A549 (cell line): ENCODE results near the gene GTPBP6.

Experiments
- CEBPB ChIP-seq, 2 experiments: fragments of >200 bp in 1 of 2; sonication (Bioruptor Twin) in 1 of 2; formaldehyde crosslinking in 1 of 2; IDR thresholded peaks; 2 replicates each; pipeline ENCODE4 v1.6.1; 2012 to 2016
- CHD2 ChIP-seq: fragments of 150-350 bp; IDR thresholded peaks from 2 replicates; pipeline ENCODE4 v1.6.1; 2014; ENCODE audit warnings: low read length; ENCODE audit not compliant: partially characterized antibody
- EP300 ChIP-seq, 2 experiments: fragments of >200 bp; sonication (Bioruptor Twin); formaldehyde crosslinking; IDR thresholded peaks; 2 replicates in 1 of 2; 3 replicates in 1 of 2; pipeline ENCODE4 v1.6.1; 2016 to 2017
- FOSB ChIP-seq: fragments of 250-450 bp; sonication (Bioruptor Pico); IDR thresholded peaks from 2 replicates; pipeline ENCODE4 v1.5.0; 2020; ENCODE audit warnings: mild to moderate bottlenecking, moderate library complexity
- NFE2L2 ChIP-seq: fragments of 150-350 bp; conservative IDR thresholded peaks from 2 replicates; pipeline ENCODE4 v1.6.1; 2014; ENCODE audit warnings: low read length
- PHF8 ChIP-seq: fragments of 200-600 bp; sonication (generic); IDR thresholded peaks from 2 replicates; pipeline ENCODE4 v1.6.1; 2016; ENCODE audit warnings: low read depth, mild to moderate bottlenecking, antibody characterized with exemption, moderate library complexity, borderline replicate concordance
- POLR2A ChIP-seq: IDR thresholded peaks from 2 replicates; pipeline ENCODE4 v1.6.1; 2012; ENCODE audit warnings: mild to moderate bottlenecking, low read length
- RAD21 ChIP-seq, 2 experiments: fragments of >200 bp in 1 of 2; sonication (Bioruptor Twin) in 1 of 2; formaldehyde crosslinking in 1 of 2; IDR thresholded peaks in 1 of 2; conservative IDR thresholded peaks in 1 of 2; 2 replicates in 1 of 2; 3 replicates in 1 of 2; pipeline ENCODE4 v1.6.1; 2012 to 2018; ENCODE audit warnings: inconsistent platforms in 1 of 2
- ZFP36 ChIP-seq: fragments of 450-650 bp; IDR thresholded peaks from 2 replicates; pipeline ENCODE4 v1.6.1; 2014; ENCODE audit warnings: borderline replicate concordance; ENCODE audit not compliant: partially characterized antibody
- ZNF302 ChIP-seq: fragments of 250-450 bp; sonication (Bioruptor Pico); IDR thresholded peaks from 2 replicates; pipeline ENCODE4 v1.9.0; 2021; ENCODE audit warnings: inconsistent platforms, mild to moderate bottlenecking, moderate library complexity
- TF ChIP-seq, protein P1 (sequence below): fragments of >200 bp; sonication (Bioruptor Twin); formaldehyde crosslinking; IDR thresholded peaks from 3 replicates; pipeline ENCODE4 v1.5.1; 2016

DNA sequence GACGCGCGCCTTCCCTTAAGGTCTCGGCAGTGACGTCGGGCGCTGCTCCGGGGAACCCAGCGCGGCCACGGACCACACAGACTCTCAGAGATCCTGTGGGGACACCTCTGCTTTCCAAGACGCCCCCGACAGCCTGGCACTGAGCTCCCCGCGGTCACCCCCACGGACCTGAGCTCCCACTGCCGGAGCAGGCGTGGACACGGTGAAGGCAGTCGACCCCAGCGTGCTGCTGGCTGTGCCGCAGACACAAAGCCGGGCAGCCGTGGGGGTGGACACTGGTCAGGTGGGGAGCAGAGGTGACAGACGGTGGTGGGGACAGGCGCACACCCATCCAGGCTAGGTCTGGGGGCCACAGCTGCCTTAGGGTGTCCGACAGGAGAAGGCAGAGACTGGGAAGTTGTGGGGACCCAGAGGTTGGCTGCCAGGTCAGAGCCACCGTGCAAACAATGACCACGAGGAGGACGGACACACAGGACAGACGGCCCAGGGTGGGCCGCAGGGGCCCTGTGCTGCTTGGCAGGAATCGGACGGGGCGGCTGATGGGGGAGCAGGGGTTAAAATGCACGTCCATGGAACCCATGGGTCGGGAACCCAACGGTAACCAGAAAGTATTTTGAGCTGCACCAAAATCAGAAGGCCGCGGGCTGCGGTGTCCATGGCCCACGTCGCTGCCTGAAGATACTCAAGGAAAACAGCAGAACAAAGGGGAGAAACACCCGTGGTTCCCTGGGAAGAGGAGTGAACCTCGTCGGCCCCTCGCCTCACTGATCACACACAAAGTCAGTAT lies 16.6 kb upstream of the GTPBP6 start:
- TF ChIP-seq, protein P1, sequence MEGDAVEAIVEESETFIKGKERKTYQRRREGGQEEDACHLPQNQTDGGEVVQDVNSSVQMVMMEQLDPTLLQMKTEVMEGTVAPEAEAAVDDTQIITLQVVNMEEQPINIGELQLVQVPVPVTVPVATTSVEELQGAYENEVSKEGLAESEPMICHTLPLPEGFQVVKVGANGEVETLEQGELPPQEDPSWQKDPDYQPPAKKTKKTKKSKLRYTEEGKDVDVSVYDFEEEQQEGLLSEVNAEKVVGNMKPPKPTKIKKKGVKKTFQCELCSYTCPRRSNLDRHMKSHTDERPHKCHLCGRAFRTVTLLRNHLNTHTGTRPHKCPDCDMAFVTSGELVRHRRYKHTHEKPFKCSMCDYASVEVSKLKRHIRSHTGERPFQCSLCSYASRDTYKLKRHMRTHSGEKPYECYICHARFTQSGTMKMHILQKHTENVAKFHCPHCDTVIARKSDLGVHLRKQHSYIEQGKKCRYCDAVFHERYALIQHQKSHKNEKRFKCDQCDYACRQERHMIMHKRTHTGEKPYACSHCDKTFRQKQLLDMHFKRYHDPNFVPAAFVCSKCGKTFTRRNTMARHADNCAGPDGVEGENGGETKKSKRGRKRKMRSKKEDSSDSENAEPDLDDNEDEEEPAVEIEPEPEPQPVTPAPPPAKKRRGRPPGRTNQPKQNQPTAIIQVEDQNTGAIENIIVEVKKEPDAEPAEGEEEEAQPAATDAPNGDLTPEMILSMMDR: no peak
- TF ChIP-seq CHD2: no peak
- TF ChIP-seq EP300 (IDR thresholded peaks at IDR 0.05): no peak
- no peak for TF ChIP-seq POLR2A
- no peak for TF ChIP-seq ZFP36
- TF ChIP-seq NFE2L2: no peak
- no peak for TF ChIP-seq CEBPB (IDR thresholded peaks at IDR 0.05)
- TF ChIP-seq PHF8: no peak
- TF ChIP-seq FOSB: no peak
- TF ChIP-seq ZNF302 (CRISPR knock-in tag): no peak
- TF ChIP-seq RAD21 (conservative IDR thresholded peaks at IDR 0.05 in 1 of 2, IDR thresholded peaks at IDR 0.05 in 1 of 2): no peak
